GM23248 (cell line): ENCODE results near the gene PAIP2.

Experiments used
- EZH2 ChIP-seq: fragments of 200-600 bp; sonication (generic); IDR thresholded peaks from 2 replicates; pipeline ENCODE4 v1.6.1; 2018; ENCODE audit warnings: antibody characterized with exemption, mild to moderate bottlenecking; ENCODE audit not compliant: insufficient read depth, poor library complexity, severe bottlenecking
- EZH2phosphoT487 ChIP-seq: fragments of 200-600 bp; sonication (generic); IDR thresholded peaks from 2 replicates; pipeline ENCODE4 v1.6.1; 2018; ENCODE audit warnings: antibody characterized with exemption, moderate library complexity, mild to moderate bottlenecking, low read depth; ENCODE audit not compliant: insufficient read depth

DNA sequence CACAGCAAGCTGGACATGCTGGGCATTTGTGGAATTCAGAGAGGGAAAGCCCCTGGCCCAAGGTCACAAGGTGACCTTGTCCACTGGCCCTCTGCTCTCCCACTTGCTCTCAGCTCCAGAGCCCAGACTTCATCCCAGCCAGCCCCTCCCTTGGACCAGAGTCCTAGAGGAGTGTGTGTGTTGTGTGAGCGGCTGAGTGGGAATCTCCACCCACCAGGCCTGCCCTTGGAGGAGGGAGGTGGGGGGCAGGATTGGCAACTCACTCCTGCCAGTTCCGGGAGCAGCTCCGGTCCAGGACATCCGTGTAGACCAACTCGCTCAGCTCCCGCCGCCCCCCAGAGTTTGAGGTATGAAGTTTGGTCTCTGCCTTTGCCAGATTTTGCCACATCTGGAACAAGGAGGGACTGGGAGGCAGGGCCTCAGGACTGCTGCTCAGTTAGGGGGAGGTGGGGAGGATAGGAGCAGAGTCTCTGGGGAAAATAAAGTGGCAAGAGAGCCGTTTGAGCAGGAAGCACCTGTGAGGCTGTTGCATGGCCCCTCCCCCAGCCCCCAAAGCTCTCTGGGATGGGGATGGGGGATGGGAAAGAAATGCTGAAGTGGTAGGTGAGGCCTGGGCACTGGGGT, 46.7 kb downstream of the PAIP2 start:
- no peak for TF ChIP-seq EZH2
- TF ChIP-seq EZH2phosphoT487 = no peak
